Measurements from ENCODE around the gene C11orf21. TPM values are rescaled to one million over a fixed set of nuclear protein-coding genes. Genes with fewer than 3 reads are reported as not detected.

C11orf21 gene
- total RNA-seq, 2 experiments from 2014 or later, result 0.47 to 2.5 TPM

GRCh38 chr11:2318123-2318522 lies 16.4 kb upstream of the C11orf21 start:
- TF ChIP-seq EZH2phosphoT487 (IDR thresholded peaks at IDR 0.05; ENCODE audit: borderline replicate concordance, low read depth, low read length) (no peak), CTCF (conservative IDR thresholded peaks at IDR 0.05; ENCODE audit: low read length) (no peak)
- CTCF ChIA-PET (ENCODE audit: unreplicated experiment), result no interaction called here
- POLR2A ChIA-PET, result no interaction called here

GRCh38 chr11:2317354-2318050 lies 15.8 kb upstream of the C11orf21 start:
- POLR2A ChIA-PET, result no interaction called here
- Histone ChIP-seq H3K79me2 (ENCODE audit: insufficient read depth, low read depth, low read length) (no peaks in the 10 kb centered on the region), H3K27ac (ENCODE audit: low read depth, low read length, poor library complexity, severe bottlenecking) (no peak overlapping the region), H4K20me1 (ENCODE audit: insufficient read depth, low read length) (no peaks in the 10 kb centered on the region), H3K9me2 (ENCODE audit: insufficient read depth, low read length) (no peaks in the 10 kb centered on the region), H3K4me3 (ENCODE audit: low read depth, low read length, poor library complexity, severe bottlenecking) (no peak overlapping the region), H3K36me3 (ENCODE audit: insufficient read depth, low read length) (no peaks in the 10 kb centered on the region), H3K4me1 (ENCODE audit: insufficient read depth, low read length, poor library complexity, severe bottlenecking) (no peaks in the 10 kb centered on the region), H3K4me2 (ENCODE audit: low read length) (no peak overlapping the region), H2AFZ (ENCODE audit: low read length) (no peak overlapping the region), H3K9me3 (ENCODE audit: low read length) (no peaks in the 10 kb centered on the region)
- CTCF ChIA-PET (ENCODE audit: unreplicated experiment), result no interaction called here
- intact Hi-C loops (cut with micrococcal nuclease; ENCODE audit: unreplicated experiment), result no loop called here
- no TSS peak for BruUV-seq (replicated peaks)
- DNase-seq (ENCODE audit: low spot score), result no peak
- no peak for TF ChIP-seq CTCF (conservative IDR thresholded peaks at IDR 0.05; ENCODE audit: low read length)
- no peak for TF ChIP-seq EZH2phosphoT487 (IDR thresholded peaks at IDR 0.05; ENCODE audit: borderline replicate concordance, low read depth, low read length)

More at GRCh38 chr11:2318123-2318522, 16.4 kb upstream of the C11orf21 start:
- H3K9me3 ChIP-seq (ENCODE audit: low read length), result no peaks in the 10 kb centered on the region
- no peaks in the 10 kb centered on the region for H4K20me1 ChIP-seq (ENCODE audit: insufficient read depth, low read length)
- H3K9me2 ChIP-seq (ENCODE audit: insufficient read depth, low read length), result no peaks in the 10 kb centered on the region
- H3K4me2 ChIP-seq (ENCODE audit: low read length), result no peak overlapping the region
- no peak overlapping the region for H3K27ac ChIP-seq (ENCODE audit: low read depth, low read length, poor library complexity, severe bottlenecking)
- no peaks in the 10 kb centered on the region for H3K79me2 ChIP-seq (ENCODE audit: insufficient read depth, low read depth, low read length)
- no peak overlapping the region for H2AFZ ChIP-seq (ENCODE audit: low read length)
- H3K4me1 ChIP-seq (ENCODE audit: insufficient read depth, low read length, poor library complexity, severe bottlenecking), result no peaks in the 10 kb centered on the region
- BruUV-seq (replicated peaks), result no TSS peak
- intact Hi-C loops (cut with micrococcal nuclease; ENCODE audit: unreplicated experiment), result no loop called here
- no peaks in the 10 kb centered on the region for H3K36me3 ChIP-seq (ENCODE audit: insufficient read depth, low read length)
- DNase-seq (ENCODE audit: low spot score), result no peak
- H3K4me3 ChIP-seq (ENCODE audit: low read depth, low read length, poor library complexity, severe bottlenecking), result no peak overlapping the region

- BruUV-seq (replicated peaks), result no TSS peak
- H3K36me3 ChIP-seq (ENCODE audit: insufficient read depth, low read length), result no peaks in the 10 kb centered on the region
- POLR2A ChIA-PET, result no interaction called here
- H3K9me2 ChIP-seq (ENCODE audit: insufficient read depth, low read length), result no peaks in the 10 kb centered on the region
- CTCF ChIA-PET (ENCODE audit: unreplicated experiment), result no interaction called here
- H4K20me1 ChIP-seq (ENCODE audit: insufficient read depth, low read length), result no peaks in the 10 kb centered on the region
- TF ChIP-seq EZH2phosphoT487 (IDR thresholded peaks at IDR 0.05; ENCODE audit: borderline replicate concordance, low read depth, low read length), result no peak
- no peak for TF ChIP-seq CTCF (conservative IDR thresholded peaks at IDR 0.05; ENCODE audit: low read length)
- no peak overlapping the region for H2AFZ ChIP-seq (ENCODE audit: low read length)
- intact Hi-C loops (cut with micrococcal nuclease; ENCODE audit: unreplicated experiment), result no loop called here
- no peak overlapping the region for H3K4me2 ChIP-seq (ENCODE audit: low read length)
- no peaks in the 10 kb centered on the region for H3K9me3 ChIP-seq (ENCODE audit: low read length)
- H3K4me1 ChIP-seq (ENCODE audit: insufficient read depth, low read length, poor library complexity, severe bottlenecking), result no peaks in the 10 kb centered on the region
- no peak for DNase-seq (ENCODE audit: low spot score)
- no peak overlapping the region for H3K27ac ChIP-seq (ENCODE audit: low read depth, low read length, poor library complexity, severe bottlenecking)
- no peak overlapping the region for H3K4me3 ChIP-seq (ENCODE audit: low read depth, low read length, poor library complexity, severe bottlenecking)
- no peaks in the 10 kb centered on the region for H3K79me2 ChIP-seq (ENCODE audit: insufficient read depth, low read depth, low read length)
Measured at GRCh38 chr11:2316963-2317244, 15.2 kb upstream of the C11orf21 start.

All from OCI-LY7 (cell line).